Stimulated activated CD4-positive, alpha-beta T cell treated with anti-CD3 and anti-CD28 coated beads, TNF-alpha, amount 100 ng/mL, for 24 hours (primary cell): Measurements from ENCODE around the gene RNASEL.

Experiments
- DNase-seq, 3 experiments: peaks; one replicate each; pipeline ENCODE4 v3.0.0-alpha.2; 2020; ENCODE audit warnings: low read depth in 3 of 3

RNASEL gene

DNA sequence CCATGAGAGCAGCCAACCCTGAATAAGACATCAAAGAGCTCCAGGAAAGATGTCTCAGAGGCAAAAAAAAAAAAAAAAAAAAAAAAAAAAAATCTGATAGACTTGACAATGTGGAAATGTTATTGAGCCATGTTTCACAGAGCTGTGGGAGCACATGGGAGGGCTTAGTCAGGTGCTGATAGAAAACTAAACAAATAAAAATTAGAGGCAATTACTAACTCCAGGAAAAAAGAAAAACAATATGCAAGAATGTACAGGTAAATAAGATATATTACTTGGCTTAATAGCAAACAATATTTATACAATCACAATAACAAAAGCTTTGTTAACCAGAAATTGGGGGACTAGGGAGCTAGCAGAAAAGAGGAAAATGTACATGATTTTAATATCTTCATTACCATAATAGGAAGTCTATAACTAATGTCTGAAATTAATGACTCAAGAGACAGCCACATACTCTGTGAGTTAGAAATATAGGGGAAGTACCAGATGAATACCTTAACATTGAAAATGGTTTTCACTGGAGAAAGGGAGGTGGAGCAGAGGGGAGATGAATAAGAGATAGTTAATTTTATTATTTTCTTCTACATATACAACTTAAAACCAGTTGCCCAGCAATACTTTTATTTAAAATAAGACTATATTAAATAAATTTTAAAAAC, 32.0 kb upstream of the RNASEL start:
- no peak for DNase-seq

DNA sequence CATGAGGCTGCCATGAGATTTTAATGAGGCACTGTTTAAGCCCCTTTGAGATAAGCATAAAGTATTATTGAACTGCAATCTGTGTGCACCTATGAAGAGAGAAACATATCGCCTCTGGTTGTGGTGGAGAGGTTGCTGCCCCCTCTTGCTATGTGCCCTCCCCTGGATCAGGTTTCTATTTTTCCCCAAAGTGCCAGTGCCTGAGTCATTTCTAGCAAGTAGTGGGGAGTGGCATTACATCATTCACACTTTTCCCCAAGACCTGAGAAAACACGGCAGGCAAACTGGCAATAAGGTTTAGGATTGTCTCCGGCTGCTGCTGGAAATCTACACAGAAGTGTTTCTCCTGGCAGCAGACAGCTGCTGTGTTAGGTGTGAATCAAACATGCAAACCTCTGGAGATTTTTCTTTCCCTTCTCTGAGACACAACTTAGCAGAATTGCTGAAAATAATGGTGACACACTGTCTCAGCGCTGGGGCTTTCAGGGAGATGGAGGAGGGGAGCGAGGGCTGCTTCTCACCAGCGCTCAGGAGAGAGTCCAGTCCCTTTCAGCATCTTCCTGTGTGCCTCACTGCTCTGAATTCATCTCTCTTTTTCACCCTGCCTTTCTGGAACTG, 28.8 kb upstream of the RNASEL start:
- DNase-seq: no peak

DNA sequence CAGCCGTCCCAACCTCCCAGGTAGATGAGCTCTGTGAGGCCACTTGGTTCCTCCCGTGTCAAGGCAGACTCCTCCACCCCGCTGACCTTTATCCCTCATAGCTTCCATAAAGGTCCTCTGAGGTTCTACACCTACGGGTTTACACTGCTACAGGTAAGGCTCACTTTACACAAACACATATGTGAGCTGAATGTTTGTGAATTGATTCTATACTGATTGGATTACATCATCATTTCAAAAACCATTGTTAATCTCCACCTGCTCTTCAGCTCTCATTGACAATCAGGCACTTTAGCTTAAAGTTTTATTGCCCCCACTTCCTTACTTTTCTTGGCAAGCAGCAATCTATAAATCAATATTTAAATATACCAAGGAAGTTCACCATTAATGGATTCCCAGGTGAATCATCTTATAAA, 28.0 kb upstream of the RNASEL start:
- DNase-seq: no peak

GRCh38 chr1:182616130-182617013, 27.3 kb upstream of the RNASEL start:
- DNase-seq: peak in 2 of 3 experiments; percentile 58 to 82

DNA sequence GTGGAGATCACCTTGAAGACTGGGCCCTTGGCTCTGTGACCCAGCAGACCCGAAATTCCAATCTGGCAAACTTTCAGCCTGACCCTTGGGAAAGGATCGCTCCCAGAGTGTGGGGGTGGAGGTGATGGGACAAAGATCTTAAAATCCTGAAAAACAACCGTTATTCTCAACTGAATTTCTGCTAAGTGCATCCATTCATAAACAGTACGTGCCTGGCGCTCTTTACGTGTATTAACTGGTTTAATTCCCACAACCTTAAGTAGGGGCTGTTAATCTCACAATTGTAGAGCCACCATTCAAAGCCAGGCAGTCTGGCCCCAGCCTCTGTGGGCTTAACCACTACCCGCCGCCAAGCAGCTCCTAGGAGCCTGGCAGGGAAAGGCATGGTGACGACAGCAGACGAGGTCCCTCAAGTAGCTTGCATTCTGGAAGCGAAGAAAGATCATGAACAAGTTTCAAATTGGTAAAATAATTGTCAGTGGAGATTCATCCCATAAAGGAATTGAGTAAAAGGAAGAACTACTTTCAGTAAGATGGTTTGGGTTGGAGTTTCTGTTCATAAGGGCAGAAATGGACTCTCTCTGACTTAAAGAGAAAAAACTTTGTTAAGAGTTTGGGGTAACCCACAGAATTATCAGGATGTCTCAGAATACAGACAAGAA, 26.5 kb upstream of the RNASEL start:
- DNase-seq: peak in 1 of 3 experiments; percentile 56

DNA sequence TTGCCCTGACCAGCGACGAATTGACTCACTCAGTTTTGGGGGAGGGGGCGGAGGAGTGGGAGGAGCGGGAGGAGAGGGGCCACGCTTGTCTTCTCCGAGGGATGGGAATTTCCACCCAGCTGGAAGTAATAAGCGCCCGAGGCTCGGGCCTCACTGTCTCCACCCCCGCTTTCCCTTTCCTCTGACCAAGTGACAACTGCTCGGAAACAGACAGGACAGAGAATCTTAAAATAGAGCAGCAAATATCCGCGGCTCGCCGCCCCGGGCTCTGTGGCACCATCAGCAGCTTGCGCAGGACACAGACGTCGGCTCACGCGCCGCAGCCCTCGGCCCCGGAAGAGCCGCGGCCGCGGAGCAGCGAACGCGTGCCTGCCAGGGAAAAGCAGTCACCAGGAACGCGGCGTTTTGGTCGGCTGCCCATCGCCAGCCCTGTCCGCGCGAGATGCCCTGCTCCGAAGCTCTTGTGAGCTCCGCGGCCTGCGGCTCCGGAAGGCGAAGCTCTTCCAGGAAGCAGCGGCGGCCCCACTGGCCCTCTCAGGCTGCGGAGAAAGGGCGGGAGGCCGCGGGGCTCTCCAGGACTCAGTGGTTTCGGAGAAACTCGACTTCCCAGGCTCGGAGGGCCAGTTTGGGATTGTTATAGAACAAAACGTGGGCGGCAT, 25.9 kb upstream of the RNASEL start:
- peak in 1 of 3 experiments; percentile 57 for DNase-seq

DNA sequence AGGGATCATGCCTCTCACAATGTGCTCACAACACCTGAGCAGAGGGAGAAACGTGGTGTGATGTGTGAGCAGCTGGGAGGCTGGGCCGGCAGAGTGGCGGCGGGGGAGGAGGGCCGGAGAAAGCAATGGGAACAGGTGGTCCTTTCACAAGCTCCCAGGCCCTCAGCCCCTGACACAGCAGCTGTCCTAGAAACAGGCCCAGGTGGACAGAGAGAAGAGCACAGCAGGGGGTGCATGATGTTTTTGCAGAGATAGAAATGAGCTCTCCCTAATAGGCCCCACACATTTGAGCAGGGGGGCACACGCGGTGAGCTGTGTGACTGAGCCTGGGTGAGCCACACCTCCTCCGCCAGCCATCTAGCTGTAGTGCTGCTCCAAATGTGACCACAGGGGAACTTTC, 22.7 kb upstream of the RNASEL start:
- DNase-seq: no peak

GRCh38 chr1:182611326-182611725, 22.3 kb upstream of the RNASEL start:
- no peak for DNase-seq

DNA sequence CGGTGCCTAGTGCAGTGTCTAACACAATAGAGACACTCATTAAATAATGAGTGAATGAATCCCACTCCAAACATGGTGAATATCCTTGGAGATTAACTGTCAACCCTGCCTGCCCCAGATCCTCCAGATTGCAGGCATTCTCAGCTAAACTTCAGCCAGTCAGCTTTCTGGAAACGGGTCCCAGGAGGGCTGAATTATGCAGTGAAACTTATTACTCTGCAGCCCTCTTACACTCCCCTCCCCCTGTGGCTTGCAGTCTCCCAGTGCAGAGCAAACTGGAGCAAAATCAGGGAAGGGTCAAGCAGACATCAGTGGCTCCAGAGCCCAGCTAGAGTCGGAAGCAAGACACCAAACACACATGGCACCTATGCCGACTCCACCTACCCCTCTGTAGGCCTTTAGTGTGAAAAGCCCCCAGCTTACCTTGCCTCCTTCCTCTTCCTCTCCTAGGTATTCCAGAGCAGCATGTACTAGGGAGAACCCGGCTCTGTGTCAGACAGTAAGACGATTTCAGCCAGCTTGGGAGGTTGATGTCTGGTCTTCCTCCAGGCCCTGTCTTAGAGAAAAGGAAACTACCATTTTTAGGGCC, 21.6 kb upstream of the RNASEL start:
- no peak for DNase-seq

DNA sequence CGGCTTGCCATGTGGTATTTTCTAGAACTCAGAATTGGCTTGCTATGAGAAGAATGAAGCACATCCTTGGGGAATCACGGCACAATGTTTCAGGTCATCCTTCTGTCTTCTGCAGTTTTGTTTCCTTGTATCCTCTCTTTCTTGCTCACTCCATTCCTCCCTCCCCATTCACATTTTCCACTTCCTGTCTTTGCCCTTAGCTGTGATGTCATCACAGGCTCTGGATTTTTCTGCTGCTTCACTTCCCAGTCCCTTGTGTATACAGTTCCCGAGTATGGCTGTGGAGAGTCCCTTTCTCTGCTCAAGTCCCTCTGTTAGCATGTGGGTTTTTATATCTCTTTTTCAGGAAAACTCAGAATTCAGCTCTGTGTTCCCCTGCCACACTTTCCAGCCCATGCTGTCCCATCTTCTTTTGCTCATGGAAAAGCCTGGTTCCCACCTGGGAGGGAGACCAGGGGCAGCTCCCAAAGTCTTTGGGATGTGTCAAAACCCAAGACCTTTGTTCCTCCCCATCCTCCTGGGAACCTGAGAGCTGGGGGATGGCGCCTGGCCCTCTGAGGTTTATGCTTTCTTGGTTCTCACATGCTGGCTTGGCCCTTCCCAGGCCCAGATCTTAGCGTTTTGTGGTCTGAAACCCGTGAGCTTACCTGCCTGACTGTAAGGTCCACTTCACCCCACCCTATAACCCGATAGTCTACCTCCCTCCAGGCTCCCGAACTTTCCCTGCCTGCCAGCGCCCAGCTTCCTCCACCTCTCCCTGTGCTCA, 20.0 kb upstream of the RNASEL start:
- no peak for DNase-seq

DNA sequence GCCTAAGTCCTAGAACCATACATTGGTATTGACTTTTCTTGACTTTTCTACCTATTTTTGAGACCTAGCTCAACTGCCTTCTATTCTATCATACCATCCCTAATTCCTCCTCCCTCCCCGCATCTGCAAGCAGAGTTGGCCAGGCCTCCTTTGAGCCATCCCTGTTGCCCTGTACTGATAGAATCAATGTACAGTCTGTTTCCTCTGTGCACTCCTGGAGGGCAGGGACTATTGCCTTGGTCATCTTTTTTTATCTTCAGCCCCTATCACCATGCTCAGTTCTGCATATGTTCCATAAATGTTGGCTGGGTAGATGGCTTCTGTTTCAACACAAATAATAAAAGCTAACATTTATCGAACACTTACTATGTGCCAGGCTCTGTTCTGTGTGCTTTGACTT, 19.2 kb upstream of the RNASEL start:
- DNase-seq: no peak

- DNase-seq: no peak
These were observed 18.5 kb upstream of the RNASEL start for GRCh38 chr1:182607566-182607965.

GRCh38 chr1:182604175-182605164, 15.4 kb upstream of the RNASEL start, which contains the start of gene RGS16:
Gene RGS16, minus strand, starts transcription at chr1:182604389. Its CDS starts 130 bp downstream, at chr1:182604259.
- peak; percentile 88 to 97 (median 90) for DNase-seq

DNA sequence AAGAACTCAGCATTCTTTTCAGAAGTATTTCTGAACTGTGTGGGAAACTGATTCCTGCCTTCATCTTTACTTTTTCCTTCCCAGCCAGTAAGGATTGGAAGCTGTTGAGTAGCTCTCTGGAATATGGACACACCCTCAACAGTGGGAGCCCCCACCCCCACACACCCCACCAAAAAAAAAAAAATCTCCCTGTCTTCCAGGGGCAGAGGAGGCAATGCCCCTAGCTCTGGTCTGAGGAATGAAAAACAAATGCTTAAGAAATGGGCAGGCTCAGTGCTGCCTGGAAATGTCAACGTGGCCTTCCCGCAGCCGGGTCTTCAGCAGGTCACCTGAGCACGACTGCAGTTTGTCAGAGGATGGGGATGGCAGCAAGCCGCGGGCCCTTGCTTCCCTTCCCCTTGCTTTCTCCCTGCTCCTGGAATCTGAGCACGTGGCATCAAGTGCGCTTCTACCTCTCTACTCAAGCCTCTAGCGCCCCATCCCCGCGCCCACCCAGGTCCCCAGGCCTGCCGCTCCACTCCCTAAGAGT, 14.7 kb upstream of the RNASEL start:
- DNase-seq: no peak

DNA sequence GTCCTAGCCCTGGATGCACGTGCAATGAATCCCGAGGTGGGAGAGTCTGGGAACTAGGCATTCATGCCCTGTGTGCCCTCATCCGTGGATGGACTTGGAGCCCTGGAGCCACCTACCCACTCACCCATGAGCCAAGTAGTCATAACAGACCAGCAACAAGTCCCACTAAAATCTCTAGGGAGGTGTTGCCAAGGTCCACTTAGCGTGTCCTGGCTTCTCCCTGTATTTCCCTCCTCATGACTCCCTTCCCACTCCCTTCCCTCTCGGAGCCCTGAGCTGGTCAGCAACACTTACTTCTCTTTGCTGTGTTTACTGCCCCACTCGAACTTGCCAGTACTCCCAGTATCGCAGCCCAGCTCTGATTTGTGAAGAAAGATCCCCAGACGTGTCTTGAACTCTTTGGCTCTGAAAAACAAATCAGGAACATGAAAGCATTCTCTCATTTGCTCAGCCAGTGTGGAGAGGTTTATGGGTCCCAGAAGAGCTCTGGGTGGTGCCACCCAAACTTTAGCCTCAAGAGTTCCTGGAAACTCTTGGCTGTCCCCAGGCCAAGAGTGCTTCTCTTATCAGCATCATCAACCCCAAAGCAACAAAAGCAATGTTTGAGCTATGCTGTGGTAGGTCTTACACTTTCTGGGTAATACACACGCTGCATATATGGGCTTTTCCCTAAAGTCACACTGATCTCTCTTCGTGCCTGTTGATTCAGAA, 14.0 kb upstream of the RNASEL start:
- no peak for DNase-seq

- no peak for DNase-seq
These were observed 12.9 kb upstream of the RNASEL start for GRCh38 chr1:182601913-182602312.

GRCh38 chr1:182601416-182601786, 12.3 kb upstream of the RNASEL start:
- DNase-seq: peak in 2 of 3 experiments; percentile 47 to 70

DNA sequence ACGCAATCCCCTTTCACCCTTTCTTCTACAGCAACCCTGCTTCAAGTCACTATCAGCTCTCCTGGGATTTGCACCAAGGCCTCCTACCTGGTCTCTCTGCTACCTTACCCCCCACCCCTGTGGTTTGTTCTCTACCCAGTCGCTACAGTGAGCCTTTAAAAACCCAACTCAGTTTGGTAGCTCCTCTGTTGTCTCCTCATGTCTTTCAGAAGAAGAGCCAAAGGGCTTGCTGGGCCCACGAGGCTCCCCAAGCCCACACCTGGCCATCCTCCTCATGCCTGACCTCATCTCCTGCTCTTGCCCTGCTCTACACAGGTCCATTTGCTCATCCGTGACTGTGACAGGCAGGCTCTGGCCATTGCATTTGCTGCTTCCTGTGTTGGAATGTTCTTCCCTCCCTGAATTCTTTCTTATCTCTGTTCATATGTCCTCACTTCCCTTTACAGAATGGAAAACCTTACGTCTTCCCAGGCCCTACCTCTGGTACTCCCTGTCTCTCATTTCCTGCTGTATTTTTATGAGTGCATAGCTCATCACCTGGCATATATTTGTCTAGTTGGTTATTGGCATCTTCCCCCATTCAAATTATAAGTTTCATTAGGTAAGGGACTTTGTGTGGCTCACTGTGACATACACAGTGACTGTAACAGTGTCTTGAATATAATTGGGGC, 11.8 kb upstream of the RNASEL start:
- no peak for DNase-seq
